Bronchial epithelial cell (primary cell): ENCODE results near the gene CAD. TPM values are rescaled to one million over a fixed set of nuclear protein-coding genes. Genes with fewer than 3 reads are reported as not detected.

ENCODE experiments used
- DNase-seq: peaks from one replicate; pipeline ENCODE4 v3.0.0-alpha.2; 2010; ENCODE audit warnings: low read depth
- FAIRE-seq: peaks from 2 replicates; lab custom pipeline; 2011; peaks lifted over from hg19 to GRCh38; lab: Jason Lieb, UNC
- H3K27me3 ChIP-seq: 2 replicates; pipeline ENCODE4 v1.5.1; 2011; ENCODE audit warnings: low read length; ENCODE audit not compliant: control insufficient read depth, insufficient read depth
- H3K36me3 ChIP-seq: 2 replicates; pipeline ENCODE4 v1.5.1; 2011; ENCODE audit warnings: low read length; ENCODE audit not compliant: control insufficient read depth, insufficient read depth
- H3K4me3 ChIP-seq: 2 replicates; pipeline ENCODE4 v1.5.1; 2011; ENCODE audit warnings: mild to moderate bottlenecking, low read depth, low read length, control low read depth
- total RNA-seq: library from RNA; depleted of rRNA; stranded (reverse); fragments of >200 nt; gene quantifications from 2 replicates; pipeline ENCODE4 v1.2.1, GENCODE V29; 2014
- TF ChIP-seq, protein P1 (sequence below): IDR thresholded peaks from 2 replicates; pipeline ENCODE4 v1.5.1; 2011; ENCODE audit warnings: mild to moderate bottlenecking, moderate library complexity, low read length, control low read depth, inconsistent platforms; ENCODE audit not compliant: insufficient read depth, severe bottlenecking

The CAD gene
- total RNA-seq, 1 donor from 2014 or later: 21.6 TPM

DNA sequence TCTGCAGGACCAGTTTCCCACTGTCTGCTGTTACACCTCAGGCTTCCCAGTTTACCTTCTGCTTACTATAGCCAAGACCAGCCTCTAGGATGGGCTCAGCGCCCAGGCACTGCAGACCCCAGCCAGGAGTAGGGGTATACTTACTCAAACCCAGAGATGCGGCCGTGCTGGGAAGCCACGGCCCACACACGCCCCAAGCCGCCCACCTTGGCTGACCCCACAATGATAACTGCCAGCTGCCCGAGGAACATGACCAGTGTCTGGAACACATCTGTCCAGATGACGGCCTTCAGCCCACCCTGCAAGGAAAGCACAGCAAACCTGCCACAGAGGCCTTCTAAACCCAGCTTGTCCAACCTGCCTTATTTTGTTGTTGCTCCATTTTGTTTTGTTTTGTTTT lies 12.0 kb upstream of the CAD start:
- Histone ChIP-seq H3K36me3 (peaks cover 18% of the 10 kb centered on the region), H3K4me3 (no peak overlapping the region), H3K27me3 (no peaks in the 10 kb centered on the region)
- TF ChIP-seq, protein P1, sequence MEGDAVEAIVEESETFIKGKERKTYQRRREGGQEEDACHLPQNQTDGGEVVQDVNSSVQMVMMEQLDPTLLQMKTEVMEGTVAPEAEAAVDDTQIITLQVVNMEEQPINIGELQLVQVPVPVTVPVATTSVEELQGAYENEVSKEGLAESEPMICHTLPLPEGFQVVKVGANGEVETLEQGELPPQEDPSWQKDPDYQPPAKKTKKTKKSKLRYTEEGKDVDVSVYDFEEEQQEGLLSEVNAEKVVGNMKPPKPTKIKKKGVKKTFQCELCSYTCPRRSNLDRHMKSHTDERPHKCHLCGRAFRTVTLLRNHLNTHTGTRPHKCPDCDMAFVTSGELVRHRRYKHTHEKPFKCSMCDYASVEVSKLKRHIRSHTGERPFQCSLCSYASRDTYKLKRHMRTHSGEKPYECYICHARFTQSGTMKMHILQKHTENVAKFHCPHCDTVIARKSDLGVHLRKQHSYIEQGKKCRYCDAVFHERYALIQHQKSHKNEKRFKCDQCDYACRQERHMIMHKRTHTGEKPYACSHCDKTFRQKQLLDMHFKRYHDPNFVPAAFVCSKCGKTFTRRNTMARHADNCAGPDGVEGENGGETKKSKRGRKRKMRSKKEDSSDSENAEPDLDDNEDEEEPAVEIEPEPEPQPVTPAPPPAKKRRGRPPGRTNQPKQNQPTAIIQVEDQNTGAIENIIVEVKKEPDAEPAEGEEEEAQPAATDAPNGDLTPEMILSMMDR: no peak
- DNase-seq (no peak), FAIRE-seq (no peak)

DNA sequence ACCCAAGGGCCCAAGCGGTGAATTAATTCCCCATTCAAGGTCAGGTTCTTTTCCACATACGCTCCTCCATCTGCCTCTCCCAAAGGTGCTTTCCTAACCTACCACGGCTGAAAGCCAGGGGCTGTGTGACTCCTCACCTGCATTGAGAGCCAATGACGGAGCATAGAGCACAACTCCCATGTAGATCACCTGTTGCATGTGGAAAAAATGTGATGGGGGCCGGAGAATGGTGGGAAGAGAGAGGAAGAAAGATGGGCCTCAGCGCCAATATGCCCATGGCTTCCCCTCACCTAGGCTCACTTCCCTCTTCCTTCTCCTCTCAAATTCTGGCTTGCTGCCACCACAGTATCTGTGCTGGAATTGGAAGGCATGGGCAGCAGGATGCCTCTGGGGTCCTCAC lies 10.8 kb upstream of the CAD start:
- DNase-seq (no peak), FAIRE-seq (no peak)
- H3K27me3 ChIP-seq: no peaks in the 10 kb centered on the region
- TF ChIP-seq, protein P1: no peak
- H3K4me3 ChIP-seq: no peak overlapping the region
- H3K36me3 ChIP-seq: peaks cover 18% of the 10 kb centered on the region

DNA sequence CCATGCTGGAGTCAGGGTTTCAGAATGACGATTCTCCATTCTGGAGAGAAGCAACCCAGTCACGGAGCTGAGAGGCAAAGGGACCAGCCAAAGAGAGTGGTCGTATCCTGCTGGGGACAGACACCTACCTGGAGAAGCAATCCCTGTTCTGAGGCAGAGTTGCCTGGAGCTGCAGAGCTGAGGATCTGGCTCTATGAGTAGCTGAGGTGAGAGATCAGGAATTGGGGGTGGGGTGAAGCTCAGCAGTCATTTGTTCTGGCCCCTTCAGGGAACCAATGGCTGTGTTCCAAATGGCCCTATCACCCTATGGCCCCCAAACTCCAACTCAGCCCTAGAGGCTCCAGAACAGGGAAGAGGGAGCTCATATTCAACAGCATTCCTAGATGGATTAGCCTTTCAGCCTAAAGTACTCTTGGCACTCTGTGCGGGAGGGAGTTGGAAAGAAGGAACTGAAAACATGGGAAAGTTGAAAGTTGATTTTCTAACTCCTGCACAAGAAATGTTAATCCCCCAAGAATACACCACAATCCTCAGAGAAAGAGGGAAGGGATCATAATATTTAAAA lies 8.6 kb upstream of the CAD start:
- Histone ChIP-seq H3K36me3 (peaks cover 12% of the 10 kb centered on the region), H3K4me3 (no peak overlapping the region), H3K27me3 (no peaks in the 10 kb centered on the region)
- TF ChIP-seq, protein P1: no peak
- FAIRE-seq: no peak
- DNase-seq: no peak

DNA sequence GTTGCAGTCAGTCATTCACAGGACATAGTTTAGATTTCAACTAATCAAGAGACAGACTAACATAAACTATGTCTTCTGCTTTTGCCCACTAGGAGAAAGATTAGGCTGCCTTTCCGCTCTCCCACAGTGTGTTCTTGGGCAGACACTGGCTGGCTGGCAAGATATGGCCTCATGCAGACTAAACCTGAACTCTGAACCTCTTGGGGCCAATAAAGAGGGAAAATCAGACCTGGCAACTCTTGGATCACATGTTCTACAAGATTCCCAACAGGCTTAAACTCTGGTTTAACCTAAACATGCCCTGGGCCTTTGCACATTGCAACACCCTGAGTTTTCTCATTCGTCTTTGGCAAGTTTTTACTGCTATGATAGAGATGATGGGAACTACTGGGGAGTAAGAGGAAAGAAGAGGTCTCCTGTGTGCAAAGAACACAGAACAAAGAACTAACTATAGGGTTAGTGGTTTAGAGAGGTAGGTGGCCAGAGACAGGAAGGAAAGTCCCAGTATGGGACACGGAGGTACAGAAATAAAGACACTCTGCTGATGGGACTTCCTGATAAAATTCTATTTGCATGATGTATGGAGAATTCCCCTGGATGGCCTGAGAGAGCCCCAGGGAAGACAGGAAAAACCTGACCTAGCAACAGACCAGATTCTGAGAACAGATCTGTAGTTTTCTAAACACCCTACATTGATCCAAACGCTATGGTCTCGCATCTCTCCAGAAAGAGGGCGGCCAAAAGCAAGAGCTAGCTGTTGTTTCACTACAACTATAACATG lies 7.4 kb upstream of the CAD start:
- H3K4me3 ChIP-seq: no peak overlapping the region
- TF ChIP-seq, protein P1: no peak
- no peak for DNase-seq
- H3K36me3 ChIP-seq: peaks cover 4% of the 10 kb centered on the region
- H3K27me3 ChIP-seq: no peaks in the 10 kb centered on the region
- no peak for FAIRE-seq

DNA sequence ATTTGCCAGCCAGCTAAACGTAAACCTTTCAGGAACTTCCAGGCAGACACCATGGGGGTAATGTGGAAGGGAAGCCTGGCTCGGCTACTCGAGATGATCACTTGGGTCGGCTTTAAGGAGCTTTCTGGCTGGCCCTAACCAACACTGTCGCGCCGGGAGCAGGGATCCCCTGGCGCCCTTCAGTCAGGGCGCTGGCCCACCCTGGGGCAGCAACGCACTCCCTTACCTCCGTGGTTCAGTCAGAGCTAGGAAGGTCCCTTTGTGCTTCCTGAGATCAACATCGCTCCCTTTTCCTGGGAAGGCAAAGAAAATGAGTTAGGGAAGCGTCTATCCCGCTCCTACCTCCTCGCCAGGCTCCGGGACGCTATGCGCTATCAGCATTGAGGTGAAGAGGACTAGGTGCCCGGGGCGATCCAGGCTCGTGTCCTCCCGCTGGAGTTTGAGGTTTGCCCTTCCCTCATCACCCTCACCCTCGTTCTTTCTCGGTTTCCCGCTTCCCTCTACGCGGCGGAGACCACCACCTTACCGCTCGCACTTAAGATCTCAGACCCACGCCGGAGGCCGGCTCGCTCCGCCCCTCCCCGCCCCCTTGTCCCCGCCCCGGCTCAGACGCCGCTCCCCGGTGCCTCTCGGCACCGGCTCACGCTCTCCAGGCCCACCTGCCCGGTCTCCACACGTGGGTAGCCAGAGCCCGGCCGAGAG lies 5.8 kb upstream of the CAD start:
- Histone ChIP-seq H3K36me3 (peaks cover 5% of the 10 kb centered on the region), H3K27me3 (no peaks in the 10 kb centered on the region), H3K4me3 (peak overlapping the region; percentile 62)
- FAIRE-seq (no peak), DNase-seq (peak; percentile 57)
- TF ChIP-seq, protein P1: no peak
